Activated naive CD4-positive, alpha-beta T cell treated with anti-CD3 and anti-CD28 coated beads, Interleukin-2, amount 50 U/mL, for 16 hours (primary cell): Measurements from ENCODE around the gene NR2C1.
"Not testable (repeated sequence)": the region's sequence is repeated elsewhere in the genome, so short reads cannot be mapped to it uniquely, and the experiment has no call there.

Experiments used
- DNase-seq: peaks from one replicate; pipeline ENCODE4 v3.0.0-alpha.2; 2020

Gene NR2C1

GRCh38 chr12:95072900-95073697, at the start of gene NR2C1:
Gene NR2C1, minus strand, starts transcription at chr12:95073618. Its CDS starts 6,234 bp downstream, at chr12:95067384.
- peak; percentile 92 for DNase-seq

GRCh38 chr12:95118788-95119179, 45.4 kb upstream of the NR2C1 start:
- DNase-seq = no peak

GRCh38 chr12:95118138-95118787, 44.8 kb upstream of the NR2C1 start:
- no peak for DNase-seq

- peak; percentile 63 for DNase-seq
Measured at GRCh38 chr12:95117178-95117599, 43.8 kb upstream of the NR2C1 start.

GRCh38 chr12:95116773-95117172, 43.4 kb upstream of the NR2C1 start:
- DNase-seq = no peak

- no peak for DNase-seq
Measured at GRCh38 chr12:95116341-95116740, 42.9 kb upstream of the NR2C1 start.

- DNase-seq = no peak
Measured at GRCh38 chr12:95115641-95116040, 42.2 kb upstream of the NR2C1 start.

GRCh38 chr12:95114766-95115405, 41.5 kb upstream of the NR2C1 start:
- no peak for DNase-seq

GRCh38 chr12:95107362-95107761, 33.9 kb upstream of the NR2C1 start:
- DNase-seq = no peak

GRCh38 chr12:95105540-95105939, 32.1 kb upstream of the NR2C1 start:
- DNase-seq = no peak

- DNase-seq = no peak
Measured at GRCh38 chr12:95104919-95105452, 31.6 kb upstream of the NR2C1 start.

- DNase-seq = peak; percentile 18
Measured at GRCh38 chr12:95102916-95103671, 29.7 kb upstream of the NR2C1 start.

GRCh38 chr12:95101957-95102356, 28.5 kb upstream of the NR2C1 start:
- not testable (repeated sequence) for DNase-seq

GRCh38 chr12:95100264-95101190, 27.1 kb upstream of the NR2C1 start:
- DNase-seq = no peak

- no peak for DNase-seq
Measured at GRCh38 chr12:95099270-95099790, 25.9 kb upstream of the NR2C1 start.

- no peak for DNase-seq
Measured at GRCh38 chr12:95096852-95097251, 23.4 kb upstream of the NR2C1 start.

- no peak for DNase-seq
Measured at GRCh38 chr12:95096378-95096777, 23.0 kb upstream of the NR2C1 start.

GRCh38 chr12:95095866-95096265, 22.4 kb upstream of the NR2C1 start:
- DNase-seq = not testable (repeated sequence)

GRCh38 chr12:95089462-95089861, 16.0 kb upstream of the NR2C1 start:
- no peak for DNase-seq

GRCh38 chr12:95088379-95088778, 15.0 kb upstream of the NR2C1 start:
- DNase-seq = no peak

GRCh38 chr12:95085612-95086011, 12.2 kb upstream of the NR2C1 start:
- DNase-seq = no peak
